Measurements from ENCODE around the gene SRGAP1.
"Not testable (repeated sequence)": the region's sequence is repeated elsewhere in the genome, so short reads cannot be mapped to it uniquely, and the experiment has no call there.

SRGAP1 gene

DNA sequence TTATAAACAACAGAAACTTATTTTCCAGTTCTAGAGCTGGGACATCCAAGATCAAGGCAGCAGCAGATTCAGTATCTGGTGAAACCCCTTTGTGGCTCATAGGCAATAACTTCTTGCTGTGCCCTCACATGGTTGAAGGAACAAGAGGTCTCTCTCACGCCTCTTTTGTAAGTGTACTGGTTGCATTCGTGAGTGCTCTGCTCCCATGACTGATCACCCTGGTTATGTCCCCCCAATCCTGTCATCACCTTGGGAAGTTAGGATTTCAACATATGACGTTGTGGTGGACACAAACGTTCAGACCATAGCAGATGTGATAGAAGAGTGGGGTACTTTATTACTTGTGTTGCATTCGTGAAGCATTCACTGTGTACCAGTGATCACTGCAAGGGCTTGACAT is 184.0 kb downstream of the SRGAP1 start:
- TF ChIP-seq, protein P1, sequence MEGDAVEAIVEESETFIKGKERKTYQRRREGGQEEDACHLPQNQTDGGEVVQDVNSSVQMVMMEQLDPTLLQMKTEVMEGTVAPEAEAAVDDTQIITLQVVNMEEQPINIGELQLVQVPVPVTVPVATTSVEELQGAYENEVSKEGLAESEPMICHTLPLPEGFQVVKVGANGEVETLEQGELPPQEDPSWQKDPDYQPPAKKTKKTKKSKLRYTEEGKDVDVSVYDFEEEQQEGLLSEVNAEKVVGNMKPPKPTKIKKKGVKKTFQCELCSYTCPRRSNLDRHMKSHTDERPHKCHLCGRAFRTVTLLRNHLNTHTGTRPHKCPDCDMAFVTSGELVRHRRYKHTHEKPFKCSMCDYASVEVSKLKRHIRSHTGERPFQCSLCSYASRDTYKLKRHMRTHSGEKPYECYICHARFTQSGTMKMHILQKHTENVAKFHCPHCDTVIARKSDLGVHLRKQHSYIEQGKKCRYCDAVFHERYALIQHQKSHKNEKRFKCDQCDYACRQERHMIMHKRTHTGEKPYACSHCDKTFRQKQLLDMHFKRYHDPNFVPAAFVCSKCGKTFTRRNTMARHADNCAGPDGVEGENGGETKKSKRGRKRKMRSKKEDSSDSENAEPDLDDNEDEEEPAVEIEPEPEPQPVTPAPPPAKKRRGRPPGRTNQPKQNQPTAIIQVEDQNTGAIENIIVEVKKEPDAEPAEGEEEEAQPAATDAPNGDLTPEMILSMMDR (IDR thresholded peaks at IDR 0.05; ENCODE audit: extremely low read depth, insufficient read depth, missing control alignments) = no peak
- no peak for DNase-seq (ENCODE audit: low spot score)
- in situ Hi-C loops (cut with MboI; ENCODE audit: low pct_unique_long_range_greater_than_20kb, low sequenced_read_pairs, unreplicated experiment) = no loop called here

DNA sequence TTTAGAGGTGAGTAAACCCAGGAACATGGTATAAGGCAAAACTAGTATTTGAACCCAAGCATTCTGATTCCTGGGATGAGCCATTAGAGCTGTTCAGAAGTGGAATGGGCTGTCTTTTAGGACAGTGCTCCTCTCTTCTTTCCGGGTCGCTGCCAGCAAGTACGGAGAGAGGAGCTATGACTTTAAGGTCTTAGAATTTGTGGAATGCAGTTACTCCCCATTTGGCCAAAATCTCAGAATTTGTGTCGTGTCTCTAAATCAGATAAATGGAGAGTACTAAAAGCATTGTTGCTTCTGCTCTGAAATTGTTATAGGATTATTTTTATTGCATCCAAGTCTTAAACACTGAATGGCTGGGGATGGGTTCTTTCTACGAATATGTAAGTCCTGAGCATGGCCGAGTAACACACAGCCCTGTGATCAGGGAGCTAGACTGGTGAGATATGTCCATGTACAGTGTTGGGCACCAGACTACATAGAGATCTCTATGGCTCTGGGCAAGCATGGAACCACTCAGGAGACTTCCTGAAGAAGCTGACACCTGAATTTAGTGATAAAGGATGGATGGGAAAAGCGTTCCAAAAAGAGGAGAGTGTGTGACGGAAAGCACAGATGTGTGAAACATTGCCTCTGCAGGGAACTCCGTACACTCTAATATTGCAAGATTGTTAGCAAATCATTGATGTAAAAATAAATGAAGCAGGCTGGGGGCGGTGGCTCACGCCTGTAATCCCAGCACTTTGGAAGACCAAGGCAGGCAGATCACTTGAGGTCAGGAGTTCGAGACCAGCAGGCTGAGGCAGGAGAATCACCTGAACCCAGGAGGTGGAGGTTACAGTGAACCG is 184.7 kb downstream of the SRGAP1 start:
- in situ Hi-C loops (cut with MboI; ENCODE audit: low pct_unique_long_range_greater_than_20kb, low sequenced_read_pairs, unreplicated experiment) = no loop called here
- TF ChIP-seq, protein P1 (IDR thresholded peaks at IDR 0.05; ENCODE audit: extremely low read depth, insufficient read depth, missing control alignments) = no peak
- no peak for DNase-seq (ENCODE audit: low spot score)

DNA sequence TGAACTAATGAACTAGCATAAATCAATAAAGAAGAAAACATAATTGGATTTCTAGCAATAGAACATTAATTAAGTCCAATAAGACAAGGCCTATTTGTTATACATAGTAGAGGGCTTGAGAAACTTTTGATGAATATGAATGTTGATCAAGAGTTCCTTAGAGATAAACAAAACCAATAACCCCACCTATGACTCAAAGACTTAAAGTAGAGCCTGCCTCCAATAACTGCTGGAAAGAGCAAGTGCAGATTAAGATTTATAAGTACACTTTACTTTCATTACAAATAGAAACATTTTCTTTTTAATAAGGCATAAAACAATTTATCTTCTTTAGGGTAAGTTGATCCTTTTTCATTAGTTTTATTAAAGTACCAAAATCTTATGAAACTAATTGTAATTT is 185.7 kb downstream of the SRGAP1 start:
- TF ChIP-seq, protein P1 (IDR thresholded peaks at IDR 0.05; ENCODE audit: extremely low read depth, insufficient read depth, missing control alignments) = no peak
- DNase-seq (ENCODE audit: low spot score) = no peak
- in situ Hi-C loops (cut with MboI; ENCODE audit: low pct_unique_long_range_greater_than_20kb, low sequenced_read_pairs, unreplicated experiment) = no loop called here

DNA sequence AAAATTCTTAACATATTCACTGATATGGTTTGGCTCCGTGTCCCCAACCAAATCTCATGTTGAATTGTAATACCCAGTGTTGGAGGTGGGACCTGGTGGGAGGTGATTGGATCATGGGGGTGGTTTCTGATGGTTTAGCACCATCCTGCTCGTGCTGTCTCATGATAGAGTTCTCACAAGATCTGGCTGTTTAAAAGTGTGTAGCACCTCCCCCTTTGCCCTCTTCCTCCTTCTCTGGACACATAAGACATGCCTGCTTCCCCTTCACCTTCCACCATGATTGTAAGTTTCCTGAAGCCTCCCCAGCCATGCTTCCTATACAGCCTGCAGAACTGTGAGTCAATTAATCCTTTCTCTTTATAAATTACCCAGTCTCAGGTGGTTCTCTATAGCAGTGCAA is 189.6 kb downstream of the SRGAP1 start:
- DNase-seq (ENCODE audit: low spot score); in situ Hi-C loops (cut with MboI; ENCODE audit: low pct_unique_long_range_greater_than_20kb, low sequenced_read_pairs, unreplicated experiment): not testable (repeated sequence)

DNA sequence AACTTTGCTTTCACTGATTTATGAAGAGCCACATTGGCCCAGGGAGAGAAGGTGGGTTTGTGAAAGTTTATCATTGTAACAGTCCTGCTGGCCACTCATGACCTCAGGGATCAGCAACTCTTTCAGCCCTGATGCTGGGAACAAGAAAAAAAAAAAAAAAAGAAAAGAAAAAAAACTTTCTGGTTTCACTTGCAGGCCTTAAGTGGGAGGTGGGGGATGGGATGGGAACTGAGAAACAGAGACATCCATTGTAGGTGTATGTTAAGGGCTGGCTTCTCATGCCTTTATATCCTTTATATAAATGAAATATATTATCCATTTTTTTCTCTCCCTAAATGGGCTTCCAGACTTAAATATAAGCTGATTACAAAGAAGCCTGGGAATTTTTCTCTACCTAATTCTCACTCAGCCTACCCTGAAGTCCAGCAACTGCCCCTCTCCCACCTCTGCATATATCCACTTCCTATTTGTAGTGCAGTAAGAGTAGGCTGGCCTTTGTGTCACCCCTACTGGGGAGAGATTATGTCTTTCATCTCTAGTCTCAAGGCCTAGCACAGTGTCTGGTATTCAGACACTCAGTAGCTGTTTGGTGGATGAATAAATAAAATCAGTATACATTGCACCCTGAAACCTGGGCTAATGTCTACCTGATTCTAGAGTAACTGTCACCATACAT is 190.5 kb downstream of the SRGAP1 start:
- in situ Hi-C loops (cut with MboI; ENCODE audit: low pct_unique_long_range_greater_than_20kb, low sequenced_read_pairs, unreplicated experiment) = no loop called here
- no peak for DNase-seq (ENCODE audit: low spot score)
- TF ChIP-seq, protein P1 (IDR thresholded peaks at IDR 0.05; ENCODE audit: extremely low read depth, insufficient read depth, missing control alignments) = no peak

DNA sequence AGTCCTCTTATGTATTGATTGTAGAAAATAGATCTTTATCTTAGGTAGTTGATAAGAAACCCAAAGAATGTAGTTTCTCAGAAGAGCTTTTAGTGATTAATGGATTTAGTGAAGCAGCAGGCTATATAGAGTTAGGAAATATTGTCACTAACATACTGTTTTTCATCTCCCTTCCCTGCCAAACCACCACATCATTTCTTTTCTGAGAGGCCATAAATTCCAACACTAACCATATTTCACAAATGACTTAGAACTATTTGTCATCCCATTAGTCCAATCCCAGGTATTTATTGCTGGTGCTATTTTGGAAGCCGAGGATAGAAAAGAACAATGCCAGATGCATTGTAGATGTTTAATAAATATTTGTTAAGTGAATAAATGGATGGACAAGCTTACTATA is 191.9 kb downstream of the SRGAP1 start:
- DNase-seq (ENCODE audit: low spot score) = no peak
- in situ Hi-C loops (cut with MboI; ENCODE audit: low pct_unique_long_range_greater_than_20kb, low sequenced_read_pairs, unreplicated experiment) = no loop called here
- TF ChIP-seq, protein P1 (IDR thresholded peaks at IDR 0.05; ENCODE audit: extremely low read depth, insufficient read depth, missing control alignments) = no peak

DNA sequence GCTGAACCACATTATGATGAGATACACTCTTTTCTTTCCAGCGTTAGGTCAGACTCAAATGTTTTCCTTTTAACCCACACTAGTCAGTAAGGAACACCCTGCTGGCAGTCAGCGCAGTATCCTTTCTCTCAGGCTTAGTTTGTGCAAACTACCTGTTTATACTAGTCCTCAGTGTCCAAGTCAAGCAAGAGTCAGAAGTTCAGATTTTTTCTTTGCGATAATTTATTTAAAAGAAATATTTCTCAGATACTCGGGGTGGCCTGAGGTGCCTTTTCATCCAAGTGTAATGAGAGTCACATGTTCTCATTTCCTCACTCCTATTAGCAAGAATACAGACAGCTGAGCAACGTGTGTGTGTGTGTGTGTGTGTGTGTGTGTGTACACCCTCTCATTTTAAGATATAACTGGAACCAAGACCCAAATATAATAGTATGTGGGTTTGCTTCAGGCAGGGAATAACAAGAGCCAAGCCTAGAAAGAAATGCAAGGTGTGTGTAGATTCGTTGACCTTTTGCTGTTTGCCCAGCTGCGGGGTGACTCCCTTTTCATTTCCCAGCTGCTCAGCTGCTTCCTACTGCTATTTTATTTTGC is 194.9 kb downstream of the SRGAP1 start:
- no peak for DNase-seq (ENCODE audit: low spot score)
- TF ChIP-seq, protein P1 (IDR thresholded peaks at IDR 0.05; ENCODE audit: extremely low read depth, insufficient read depth, missing control alignments) = no peak
- in situ Hi-C loops (cut with MboI; ENCODE audit: low pct_unique_long_range_greater_than_20kb, low sequenced_read_pairs, unreplicated experiment) = no loop called here

Data from GM13977 (cell line).